Measurements from ENCODE around the gene CEBPG.

- no peak for TF ChIP-seq POLR2A (IDR thresholded peaks at IDR 0.05)
- no peak for TF ChIP-seq CTCF (IDR thresholded peaks at IDR 0.05)
Observed at GRCh38 chr19:33418871-33419787, 45.6 kb downstream of the CEBPG start.
